ENCODE results near the gene DVL3. TPM values are rescaled to one million over a fixed set of nuclear protein-coding genes. Genes with fewer than 3 reads are reported as not detected.

DVL3 gene
- total and polyA plus RNA-seq, 3 donors from 2014 or later: 53.7 to 86.8 (median 80.5) TPM

DNA sequence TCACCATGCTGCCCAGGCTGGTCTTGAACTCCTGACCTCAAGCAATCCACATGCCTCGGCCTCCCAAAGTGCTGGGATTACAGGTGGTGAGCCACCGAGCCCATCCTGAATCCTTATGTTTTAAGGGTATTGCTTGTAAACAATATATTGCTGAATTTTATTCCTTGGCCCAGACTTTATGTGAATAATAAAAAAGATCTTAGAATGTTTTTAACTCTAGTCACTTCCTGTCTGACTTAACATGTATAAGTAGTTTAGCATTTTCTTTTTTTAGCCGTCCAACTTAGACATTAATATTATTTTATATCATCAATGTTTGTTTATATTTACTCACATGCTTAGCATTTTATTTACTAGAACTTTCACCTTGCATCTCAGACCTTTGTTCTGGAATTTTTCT, 29.2 kb upstream of the DVL3 start:
- no peak for TF ChIP-seq POLR2A (IDR thresholded peaks at IDR 0.05)
- TF ChIP-seq, protein P1, sequence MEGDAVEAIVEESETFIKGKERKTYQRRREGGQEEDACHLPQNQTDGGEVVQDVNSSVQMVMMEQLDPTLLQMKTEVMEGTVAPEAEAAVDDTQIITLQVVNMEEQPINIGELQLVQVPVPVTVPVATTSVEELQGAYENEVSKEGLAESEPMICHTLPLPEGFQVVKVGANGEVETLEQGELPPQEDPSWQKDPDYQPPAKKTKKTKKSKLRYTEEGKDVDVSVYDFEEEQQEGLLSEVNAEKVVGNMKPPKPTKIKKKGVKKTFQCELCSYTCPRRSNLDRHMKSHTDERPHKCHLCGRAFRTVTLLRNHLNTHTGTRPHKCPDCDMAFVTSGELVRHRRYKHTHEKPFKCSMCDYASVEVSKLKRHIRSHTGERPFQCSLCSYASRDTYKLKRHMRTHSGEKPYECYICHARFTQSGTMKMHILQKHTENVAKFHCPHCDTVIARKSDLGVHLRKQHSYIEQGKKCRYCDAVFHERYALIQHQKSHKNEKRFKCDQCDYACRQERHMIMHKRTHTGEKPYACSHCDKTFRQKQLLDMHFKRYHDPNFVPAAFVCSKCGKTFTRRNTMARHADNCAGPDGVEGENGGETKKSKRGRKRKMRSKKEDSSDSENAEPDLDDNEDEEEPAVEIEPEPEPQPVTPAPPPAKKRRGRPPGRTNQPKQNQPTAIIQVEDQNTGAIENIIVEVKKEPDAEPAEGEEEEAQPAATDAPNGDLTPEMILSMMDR (IDR thresholded peaks at IDR 0.05): no peak
- 83 to 84% methylated on average over 3 of the region's 3 CpGs for WGBS, 2 donors
- Histone ChIP-seq H3K9me3 (no peaks in the 10 kb centered on the region), H3K36me3 (ENCODE audit: low read depth, missing control alignments) (no peaks in the 10 kb centered on the region), H3K27me3 (no peaks in the 10 kb centered on the region), H3K4me3 (no peak overlapping the region), H3K4me1 (no peaks in the 10 kb centered on the region), H3K27ac (no peak overlapping the region)
- intact Hi-C loops (cut with DNase I; ENCODE audit: low total_unique reads): no loop called here
- DNase-seq: no peak

GRCh38 chr3:184129012-184129411, 26.2 kb upstream of the DVL3 start:
- no peaks in the 10 kb centered on the region for H3K36me3 ChIP-seq (ENCODE audit: low read depth, missing control alignments)
- peak; percentile 56 for DNase-seq
- WGBS, 2 donors: 32 to 53% methylated on average over 2 of the region's 2 CpGs
- H3K4me3 ChIP-seq: no peak overlapping the region
- peaks cover 4% of the 10 kb centered on the region for H3K4me1 ChIP-seq
- H3K27ac ChIP-seq: no peak overlapping the region
- no peaks in the 10 kb centered on the region for H3K9me3 ChIP-seq
- TF ChIP-seq, protein P1 (IDR thresholded peaks at IDR 0.05): peak in 1 of 3 experiments; percentile 22
- TF ChIP-seq POLR2A (IDR thresholded peaks at IDR 0.05): no peak
- H3K27me3 ChIP-seq: no peaks in the 10 kb centered on the region
- intact Hi-C loops (cut with DNase I; ENCODE audit: low total_unique reads): no loop called here

DNA sequence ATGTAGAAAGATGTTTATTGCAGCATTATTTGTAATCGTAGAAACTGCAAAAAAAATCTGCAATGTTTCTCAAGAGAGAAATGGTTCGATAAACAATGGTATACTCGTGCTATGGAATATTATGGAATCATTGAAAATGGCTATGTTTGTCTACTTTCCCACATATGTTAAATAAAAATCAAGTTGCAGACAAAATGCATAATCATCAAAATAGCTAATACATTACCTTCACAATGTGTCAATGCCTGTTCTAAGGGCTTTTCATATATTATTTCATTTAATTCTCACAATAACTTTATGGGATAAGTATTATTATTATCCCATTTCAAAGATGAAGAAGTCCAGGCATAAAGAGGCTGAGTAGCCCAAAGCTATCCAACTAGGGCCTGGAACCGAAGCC, 22.2 kb upstream of the DVL3 start:
- Histone ChIP-seq H3K27me3 (no peaks in the 10 kb centered on the region), H3K36me3 (ENCODE audit: low read depth, missing control alignments) (no peaks in the 10 kb centered on the region), H3K9me3 (no peaks in the 10 kb centered on the region), H3K4me3 (no peak overlapping the region), H3K4me1 (peaks cover 16% of the 10 kb centered on the region), H3K27ac (no peak overlapping the region)
- intact Hi-C loops (cut with DNase I; ENCODE audit: low total_unique reads): no loop called here
- DNase-seq: no peak
- TF ChIP-seq, protein P1 (IDR thresholded peaks at IDR 0.05): no peak
- no peak for TF ChIP-seq POLR2A (IDR thresholded peaks at IDR 0.05)
- 72 to 83% methylated on average over 4 of the region's 4 CpGs for WGBS, 2 donors

- intact Hi-C loops (cut with DNase I; ENCODE audit: low total_unique reads): no loop called here
- 1% methylated on average over 37 of the region's 37 CpGs for WGBS, 2 donors
- no peaks in the 10 kb centered on the region for H3K36me3 ChIP-seq (ENCODE audit: low read depth, missing control alignments)
These were observed 21.1 kb upstream of the DVL3 start for GRCh38 chr3:184133840-184134745.

More at GRCh38 chr3:184133840-184134745, 21.1 kb upstream of the DVL3 start:
- H3K9me3 ChIP-seq: no peaks in the 10 kb centered on the region
- peak overlapping the region; percentile 71 to 89 for H3K4me3 ChIP-seq
- DNase-seq: peak; percentile 92
- peak overlapping the region; percentile 46 to 86 for H3K27ac ChIP-seq
- H3K4me1 ChIP-seq: peaks cover 16% of the 10 kb centered on the region
- no peaks in the 10 kb centered on the region for H3K27me3 ChIP-seq
- TF ChIP-seq, protein P1 (IDR thresholded peaks at IDR 0.05): no peak
- TF ChIP-seq POLR2A (IDR thresholded peaks at IDR 0.05): no peak

All from testis (tissue), 3 donors.